CD4-positive, alpha-beta T cell treated with Interleukin-6 for 4 hours (primary cell): ENCODE data around the gene TRPC5OS.

Source experiments
- DNase-seq: peaks from one replicate; pipeline ENCODE4 v3.0.0-alpha.2; 2020; ENCODE audit warnings: mixed read lengths

Gene TRPC5OS

DNA sequence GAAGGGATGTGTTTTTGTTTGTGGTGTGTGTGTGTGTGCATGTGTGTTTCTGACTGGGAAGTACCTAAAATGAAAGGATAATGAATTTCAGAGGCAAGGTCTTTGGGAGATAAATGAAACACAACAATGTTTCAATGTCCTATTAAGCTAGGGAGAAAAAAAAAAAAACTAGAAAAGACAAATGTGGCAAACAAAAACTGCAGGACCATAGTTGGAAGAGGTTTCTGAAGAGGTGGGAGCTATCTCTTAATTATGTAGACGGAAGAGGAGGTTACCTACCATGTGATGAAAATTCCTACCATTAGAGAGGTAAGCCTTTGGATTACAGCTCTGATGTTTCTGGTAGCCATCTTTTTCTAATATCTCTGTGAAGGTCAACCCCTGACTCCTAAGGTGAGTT is at the start of gene TRPC5OS:
TSS of gene TRPC5OS (plus strand) at position 301 of the 400 bp plus-strand sequence. CDS start 25,669 bp downstream, outside the sequence.
- no peak for DNase-seq

DNA sequence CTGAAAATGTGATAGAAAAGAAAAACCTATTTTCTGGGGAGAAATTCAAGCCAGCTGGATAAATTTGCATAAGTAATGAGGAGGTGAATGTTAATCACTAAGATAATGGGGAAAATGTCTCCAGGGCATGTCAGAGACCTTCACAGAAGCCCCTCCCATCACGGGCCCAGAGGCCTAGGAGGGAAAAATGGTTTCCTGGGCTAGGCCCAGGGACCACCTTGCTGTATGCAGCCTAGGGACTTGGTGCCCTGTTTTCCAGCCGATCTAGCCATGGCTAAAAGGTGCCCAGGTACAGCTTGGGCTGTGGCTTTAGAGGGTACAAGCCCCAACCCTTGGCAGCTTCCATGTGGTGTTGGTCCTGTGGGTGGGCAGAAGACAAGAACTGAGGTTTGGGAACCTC is 46.6 kb upstream of the TRPC5OS start:
- no peak for DNase-seq

DNA sequence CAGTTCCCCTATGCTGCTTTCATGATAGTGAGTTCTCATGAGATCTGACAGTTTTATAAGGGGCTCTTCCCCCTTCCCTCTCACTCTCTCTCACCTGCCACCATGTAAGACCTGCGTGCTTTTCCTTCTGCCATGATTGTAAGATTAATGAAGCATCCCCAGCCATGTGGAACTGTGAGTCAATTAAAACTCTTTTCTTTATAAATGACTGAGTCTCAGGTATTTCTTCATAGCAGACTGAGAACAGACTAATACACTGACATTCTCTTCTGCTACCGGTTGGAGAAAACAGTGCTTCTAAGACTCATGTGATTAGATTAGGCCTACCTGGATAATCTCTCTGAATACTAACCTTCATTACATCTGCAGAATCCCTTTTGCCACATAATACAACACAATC is 45.4 kb upstream of the TRPC5OS start:
- DNase-seq: no peak

DNA sequence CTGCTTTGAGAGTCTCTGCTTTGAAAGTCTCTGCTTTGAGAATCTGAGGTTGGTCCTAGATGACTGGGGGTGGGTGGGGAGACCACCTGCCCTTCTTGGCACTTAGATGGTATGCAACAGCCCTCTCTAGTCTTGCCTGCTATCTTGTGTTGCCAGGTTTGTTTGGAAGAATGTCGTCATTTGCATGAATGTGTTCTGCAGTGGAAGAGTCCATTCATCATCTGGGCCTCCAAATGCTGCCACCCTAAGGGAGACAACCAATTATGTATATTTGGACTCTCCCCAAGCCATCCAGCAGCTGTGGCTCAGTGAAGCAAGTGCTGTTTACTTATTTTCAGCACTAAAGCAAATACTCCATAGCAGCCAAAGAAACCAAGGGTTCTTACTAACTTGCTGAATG is 44.6 kb upstream of the TRPC5OS start:
- no peak for DNase-seq

DNA sequence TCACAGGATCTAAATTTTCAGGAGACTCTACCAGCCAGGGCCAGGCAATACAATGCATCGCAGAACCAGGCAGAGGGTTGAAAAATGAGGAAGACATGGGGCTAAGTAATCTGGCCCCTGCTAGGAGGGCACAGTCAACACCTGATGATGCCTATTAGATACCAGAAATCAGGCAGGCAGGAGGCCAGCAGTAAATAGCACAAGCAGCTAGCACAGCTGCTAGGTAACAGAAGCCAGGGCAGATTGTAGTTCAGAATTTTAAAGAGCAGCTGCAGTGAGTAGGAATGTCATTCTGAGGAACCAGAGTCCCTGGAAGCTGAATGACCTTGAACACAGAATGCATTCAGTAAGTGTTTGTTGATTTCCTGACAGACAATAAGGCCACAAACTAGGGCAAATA is 38.8 kb upstream of the TRPC5OS start:
- DNase-seq: no peak

DNA sequence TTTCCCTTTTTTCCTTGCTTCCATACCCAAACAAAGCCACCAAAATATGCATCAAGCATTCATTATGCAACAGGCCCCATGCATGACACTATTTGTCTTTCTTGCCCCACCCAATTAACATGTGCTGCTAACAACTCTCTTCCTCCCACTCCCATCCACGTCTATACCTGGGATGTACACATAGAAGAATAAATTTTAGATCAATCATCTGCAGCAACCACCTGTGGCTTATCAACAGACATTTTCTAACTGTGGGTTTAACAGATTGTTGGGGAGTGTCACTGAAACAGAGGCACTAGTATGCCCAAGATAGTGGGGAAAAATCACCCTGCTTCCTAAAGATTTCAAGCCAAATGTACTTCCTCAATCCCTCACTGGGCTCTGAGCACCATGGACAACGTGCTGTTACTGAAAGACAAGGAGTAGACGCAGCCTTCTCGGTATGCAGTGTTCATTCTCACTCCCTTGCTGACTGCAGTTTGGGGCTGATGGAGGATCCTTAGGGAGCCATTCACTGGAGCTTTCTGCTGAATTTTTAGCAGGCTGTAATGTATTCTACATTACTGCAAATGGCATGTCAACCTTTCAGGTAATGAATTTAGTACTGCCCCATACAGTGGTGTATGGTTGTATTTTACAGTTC is 28.4 kb upstream of the TRPC5OS start:
- no peak for DNase-seq

DNA sequence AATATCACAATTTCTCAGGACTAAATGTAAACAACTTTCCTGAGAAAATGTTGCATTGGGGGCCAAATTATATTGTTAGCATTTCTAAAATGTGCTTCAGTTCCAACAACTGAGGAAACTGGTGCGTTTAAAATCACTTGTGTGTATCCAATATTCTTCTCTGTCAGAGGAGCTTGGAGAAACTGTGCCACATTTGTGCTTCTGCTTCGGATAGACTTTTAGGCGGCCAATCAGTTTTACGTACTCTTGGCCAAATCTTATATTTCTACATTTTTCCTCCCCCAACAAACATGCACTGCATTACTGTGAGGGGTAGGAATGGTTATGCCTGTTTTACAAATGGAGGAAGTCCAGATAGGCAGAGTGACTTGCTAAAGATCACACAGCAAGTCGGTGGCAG is 27.4 kb upstream of the TRPC5OS start:
- no peak for DNase-seq

DNA sequence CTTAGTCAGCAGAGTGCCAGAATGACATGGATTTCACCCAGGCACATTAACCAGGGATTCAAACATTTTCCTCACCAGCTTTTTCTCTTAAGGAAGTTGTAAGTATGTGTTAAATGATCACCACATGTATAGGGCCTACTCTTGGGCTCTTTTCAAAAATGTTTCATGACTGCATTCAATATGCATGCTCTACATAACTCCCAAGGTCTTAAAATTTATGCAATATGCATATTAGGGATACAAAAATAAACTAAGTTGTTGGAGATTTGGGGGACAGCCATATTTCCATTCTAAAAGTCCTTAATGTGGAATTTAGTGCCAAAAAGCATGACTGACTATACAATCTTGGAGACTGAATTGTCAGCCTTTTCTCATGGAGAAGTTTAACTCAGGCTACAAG is 25.0 kb upstream of the TRPC5OS start:
- no peak for DNase-seq

DNA sequence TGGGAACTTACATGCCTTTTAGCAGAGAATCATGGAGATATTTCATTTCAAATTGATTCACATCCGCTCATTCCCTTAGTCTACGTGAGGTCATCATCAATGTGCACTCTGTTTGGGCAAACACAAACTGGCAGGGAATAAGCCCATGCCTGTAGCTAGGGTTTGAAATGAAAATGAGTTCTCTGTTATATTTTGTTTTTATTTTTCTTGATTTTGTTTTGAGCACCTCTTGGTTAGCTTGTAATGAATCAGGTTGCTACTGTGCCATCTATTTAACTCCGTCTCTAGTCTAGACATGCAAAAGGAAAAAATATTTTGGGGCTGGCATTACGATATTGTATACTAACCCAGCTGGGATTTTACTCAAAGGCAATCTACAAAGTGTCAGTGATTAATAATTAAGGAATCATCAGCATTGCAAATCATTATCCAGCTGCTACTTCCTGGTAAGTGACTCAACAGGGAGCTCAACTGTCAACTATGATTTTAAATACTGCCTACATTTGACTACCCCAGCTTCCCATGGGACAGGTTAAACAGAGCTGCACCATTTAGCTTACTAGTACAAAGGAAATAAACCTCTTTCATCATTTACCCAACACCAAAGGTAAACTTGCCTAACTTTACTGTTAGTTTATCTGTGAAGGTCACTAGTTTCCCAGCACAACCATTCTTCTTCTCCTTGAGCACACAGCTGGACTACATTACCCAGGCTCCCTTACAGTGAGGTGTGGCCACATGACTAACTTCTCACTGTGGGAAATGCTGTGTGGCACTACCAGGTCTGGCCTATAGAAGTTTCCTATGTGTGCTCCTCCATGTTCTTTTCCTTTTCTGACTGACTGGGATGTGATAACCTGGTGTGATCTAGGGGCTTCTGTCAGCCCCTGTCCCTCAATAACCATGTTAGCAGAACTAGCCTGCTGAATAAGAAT is 21.2 kb upstream of the TRPC5OS start:
- DNase-seq: no peak

DNA sequence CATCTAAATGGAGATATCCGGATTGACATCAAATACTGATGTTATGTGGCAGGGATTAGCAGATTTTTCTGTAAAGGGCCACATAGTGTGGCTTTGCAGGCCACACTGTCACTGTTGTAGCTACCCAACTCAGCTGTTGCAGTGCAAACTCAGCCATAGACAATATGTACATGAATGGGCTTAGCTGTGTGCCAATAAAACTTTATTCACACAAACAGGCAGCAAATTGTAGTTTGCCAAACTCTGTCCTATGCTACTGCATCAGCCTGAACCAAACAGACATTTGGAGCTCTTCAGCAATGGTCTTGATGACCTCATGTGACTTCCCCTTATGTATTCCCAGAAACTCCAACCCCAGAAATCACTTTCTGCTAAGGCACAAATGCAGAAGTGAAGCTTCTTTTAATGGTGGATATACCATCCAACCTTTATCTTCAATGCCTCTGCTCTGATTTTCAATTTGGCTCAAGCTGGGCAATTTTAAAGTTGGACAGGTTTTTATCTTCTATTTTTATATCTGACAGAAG is 18.4 kb upstream of the TRPC5OS start:
- DNase-seq: no peak

DNA sequence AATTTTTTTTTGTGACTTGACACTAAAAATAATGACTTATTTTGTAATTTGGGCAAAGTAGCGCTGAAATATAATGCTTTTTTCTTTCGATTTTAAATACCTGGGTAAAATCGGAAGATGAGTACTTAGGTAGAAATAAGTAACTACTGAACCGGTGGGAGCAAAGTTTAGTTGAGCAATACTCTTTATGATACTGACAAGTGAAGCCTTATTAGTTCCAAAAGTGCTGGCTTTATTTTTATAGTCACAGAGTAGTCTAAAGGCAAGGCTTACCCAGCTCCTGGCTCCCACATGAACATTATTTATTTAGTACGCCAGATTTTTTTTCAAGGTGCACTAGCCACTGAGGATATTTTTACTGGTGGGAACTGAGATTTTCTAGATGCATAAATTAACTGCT is 14.4 kb upstream of the TRPC5OS start:
- no peak for DNase-seq

DNA sequence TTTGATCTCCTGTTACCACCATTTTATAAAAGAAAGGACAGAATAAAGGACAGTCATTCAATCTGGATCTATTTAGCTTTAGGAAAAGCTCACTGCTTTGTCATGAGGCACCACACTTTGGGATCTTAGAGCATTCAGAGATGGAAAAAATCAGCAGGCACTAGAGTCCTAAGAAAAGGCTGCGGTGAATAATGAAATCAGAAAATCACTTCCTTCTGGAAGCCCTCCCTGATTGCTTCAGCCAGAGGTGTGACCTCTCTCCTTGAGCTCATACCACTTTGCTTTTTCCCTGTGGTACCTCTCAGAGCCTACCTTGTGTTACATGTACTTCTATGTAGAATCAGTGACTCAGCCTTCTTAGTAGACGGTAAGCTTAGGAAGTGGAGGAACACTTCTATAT is 8.7 kb upstream of the TRPC5OS start:
- DNase-seq: no peak

DNA sequence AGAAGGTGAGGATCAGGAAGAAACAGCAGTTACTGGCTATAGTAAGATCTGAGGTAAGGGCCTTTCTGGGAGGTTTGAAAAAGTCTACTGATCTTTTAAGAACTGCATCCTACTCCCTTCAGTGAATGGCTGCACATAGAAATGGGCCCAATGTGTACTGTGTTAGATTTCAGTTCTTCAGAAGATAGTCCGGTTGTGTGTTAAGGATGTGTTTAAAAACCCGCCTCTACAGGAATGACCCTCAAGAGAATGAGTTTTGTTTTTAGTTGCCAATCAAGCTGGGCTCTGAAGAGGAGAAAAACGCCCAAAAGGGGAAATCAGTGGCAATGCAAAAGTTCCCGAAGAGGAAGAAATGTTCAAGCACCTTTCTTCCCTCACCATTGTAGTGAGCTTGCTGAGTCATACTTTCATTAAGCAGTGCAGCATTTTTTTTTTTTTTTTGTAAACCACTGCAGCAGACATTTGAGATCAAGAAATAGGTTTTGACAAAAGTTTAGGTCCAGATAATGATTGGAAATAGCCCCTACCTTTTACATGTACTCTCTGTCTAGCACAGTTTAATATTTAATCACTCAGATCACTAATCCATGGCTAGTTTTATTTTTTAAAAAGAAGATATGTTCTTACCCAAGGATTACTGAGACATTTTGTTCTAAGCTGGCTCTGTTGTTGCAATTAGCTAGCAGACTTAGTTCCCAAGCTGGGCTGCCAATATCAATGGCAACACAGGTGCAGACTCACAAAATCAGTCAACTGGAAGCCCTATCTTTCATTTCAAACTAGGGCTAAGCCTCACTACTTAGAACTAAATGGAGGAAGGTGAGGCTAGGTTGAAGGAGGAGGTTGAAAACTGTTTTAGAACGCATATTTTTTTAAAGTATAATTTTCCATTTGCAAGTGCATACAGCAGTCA is 7.0 kb upstream of the TRPC5OS start:
- no peak for DNase-seq

DNA sequence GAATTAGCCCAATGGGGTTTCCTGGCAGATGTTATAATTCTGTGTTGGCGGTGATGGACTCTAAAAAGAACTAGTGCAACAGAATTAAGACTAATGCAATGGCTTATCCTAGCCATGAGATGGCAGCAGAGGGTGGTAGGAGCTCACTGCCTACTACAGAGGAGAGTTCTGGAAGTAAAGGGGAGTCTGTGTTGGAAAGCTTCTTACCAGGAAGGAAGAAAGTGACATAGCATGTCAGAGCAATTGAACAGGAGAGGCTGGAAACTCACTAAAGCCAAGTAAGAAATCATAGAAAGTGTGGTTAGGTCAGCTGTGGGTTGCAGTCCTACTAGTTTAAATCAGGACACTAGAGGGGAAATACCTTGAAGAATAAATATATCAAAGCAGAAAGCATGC is 6.3 kb upstream of the TRPC5OS start:
- DNase-seq: peak; percentile 14

DNA sequence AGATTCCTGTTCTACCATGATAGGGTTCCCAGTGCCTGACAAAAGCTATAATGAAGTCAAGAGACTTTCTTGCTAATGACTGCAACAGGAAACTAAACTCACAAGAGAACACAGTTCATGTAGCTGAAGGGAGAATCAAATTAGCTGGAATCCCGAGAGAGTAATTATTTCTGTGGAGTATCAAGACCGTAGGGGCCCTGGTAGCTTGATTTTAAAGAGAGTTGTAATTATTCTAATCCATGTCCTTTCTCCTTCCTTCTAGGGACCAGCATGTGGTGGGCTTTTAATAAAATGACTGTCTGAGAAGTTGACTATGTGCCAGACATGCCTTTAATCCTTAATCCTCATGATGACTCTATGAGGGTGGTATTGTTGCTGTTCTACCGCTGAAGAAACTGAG is 1.7 kb upstream of the TRPC5OS start:
- DNase-seq: no peak

DNA sequence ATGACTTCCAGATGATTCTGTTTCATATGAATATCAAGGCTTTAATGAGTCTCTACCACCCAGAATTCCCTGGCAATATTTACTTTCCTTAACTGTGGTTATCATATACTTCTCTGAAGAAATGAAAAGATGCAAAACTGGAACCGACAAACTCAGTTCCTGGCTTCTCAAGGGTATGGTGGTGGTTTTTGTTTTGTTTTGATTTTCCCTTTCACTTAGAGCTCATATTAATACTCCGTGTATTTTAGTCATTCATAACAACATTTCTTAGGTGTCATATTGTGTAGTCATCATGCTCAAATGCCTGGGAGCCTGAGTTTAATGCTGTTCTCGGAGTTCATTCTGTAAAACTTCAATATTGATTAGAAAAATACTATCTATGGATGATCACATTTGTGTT is 665 bp downstream of the TRPC5OS start:
- no peak for DNase-seq

DNA sequence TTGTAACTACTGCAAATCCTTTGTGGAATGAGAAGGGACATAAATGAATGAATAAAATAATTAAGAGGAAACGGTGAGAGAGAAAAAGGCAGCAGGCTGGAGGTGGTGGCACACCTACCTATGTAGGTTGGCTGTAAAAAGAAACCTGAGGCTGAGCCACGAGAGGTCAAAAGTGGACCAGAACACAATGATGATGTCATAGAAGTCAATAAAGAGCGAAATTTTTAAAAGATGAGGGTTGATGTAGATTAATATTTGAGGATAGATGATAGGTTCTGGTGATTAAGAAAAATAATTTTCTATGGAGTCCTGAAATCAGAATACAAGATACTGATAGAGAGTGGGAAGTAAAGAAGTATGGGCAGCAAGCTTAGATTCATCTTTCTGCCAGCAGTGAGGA is 1.7 kb downstream of the TRPC5OS start:
- no peak for DNase-seq

DNA sequence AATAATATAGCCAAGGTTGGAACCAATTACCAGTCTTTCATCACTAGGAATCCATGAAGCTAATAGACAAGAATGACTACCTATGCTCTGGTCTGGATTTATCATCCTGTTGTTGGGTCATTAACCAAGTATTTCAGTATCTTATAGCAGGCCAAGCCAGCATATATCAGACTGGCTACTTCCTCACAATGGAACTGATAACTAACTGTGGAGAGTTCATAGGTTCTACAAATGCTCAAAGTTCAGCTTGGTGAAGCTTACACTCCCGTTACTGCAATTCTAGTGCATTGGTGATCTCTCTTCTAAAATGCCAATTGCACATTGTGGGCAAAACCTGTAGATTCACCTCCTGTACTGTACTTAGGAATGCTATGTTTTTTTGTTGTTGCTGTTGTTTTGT is 4.8 kb downstream of the TRPC5OS start:
- DNase-seq: no peak

DNA sequence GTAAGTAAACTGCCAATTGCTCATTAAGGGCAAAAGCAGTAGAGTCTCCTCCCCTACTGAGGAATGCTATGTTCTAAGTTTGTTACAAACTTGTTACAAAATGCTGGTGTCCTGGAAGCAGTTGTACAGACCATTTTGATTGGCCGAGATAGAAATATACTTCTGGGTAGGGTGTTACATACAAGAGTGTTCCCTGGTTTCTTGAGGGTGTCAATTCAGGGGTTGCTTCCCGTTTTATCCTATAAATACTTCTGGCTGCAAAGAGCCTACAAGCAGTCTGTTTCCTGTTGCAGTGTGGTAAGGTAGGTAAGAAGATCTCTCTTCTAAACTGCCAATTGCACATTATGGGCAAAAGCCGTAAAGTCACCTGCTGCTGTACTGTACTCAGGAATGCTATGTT is 5.7 kb downstream of the TRPC5OS start:
- no peak for DNase-seq

DNA sequence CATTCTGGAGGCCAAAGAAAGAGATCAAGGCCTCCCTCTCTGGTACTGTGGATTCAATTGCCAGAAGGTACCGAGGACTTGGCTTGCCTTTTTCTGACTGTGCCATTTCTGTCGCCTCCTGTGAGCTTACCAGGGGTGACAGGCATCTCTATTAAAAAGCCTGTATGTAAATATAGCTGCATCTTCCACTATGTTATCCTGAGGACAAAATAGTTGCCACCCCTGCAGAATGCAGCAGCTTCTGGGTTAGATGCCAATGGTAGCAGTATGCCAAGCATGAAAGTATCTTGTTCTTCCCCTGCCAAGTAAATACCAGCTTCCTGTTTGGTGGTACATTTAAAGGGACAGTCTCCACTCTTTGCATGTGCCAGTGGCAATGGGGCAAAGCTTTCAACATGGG is 10.7 kb downstream of the TRPC5OS start:
- DNase-seq: no peak

DNA sequence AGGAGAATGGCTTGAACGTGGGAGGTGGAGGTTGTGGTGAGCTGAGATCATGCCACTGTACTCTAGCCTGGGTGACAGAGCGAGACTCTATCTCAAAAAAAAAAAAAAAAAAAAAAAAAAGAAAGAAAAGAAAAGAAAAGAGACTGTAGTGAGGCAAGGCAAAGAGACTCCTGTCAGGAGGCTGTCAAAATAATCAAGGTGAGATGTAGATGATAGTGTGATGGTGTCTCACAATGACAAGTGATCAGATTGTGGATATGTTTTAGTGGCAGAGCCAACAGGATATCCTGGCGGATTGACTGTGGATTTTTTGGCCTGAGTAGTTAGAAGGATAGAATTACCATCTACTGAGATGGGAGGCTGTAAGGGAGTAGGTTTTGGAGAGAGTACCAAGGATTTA is 12.6 kb downstream of the TRPC5OS start:
- no peak for DNase-seq

DNA sequence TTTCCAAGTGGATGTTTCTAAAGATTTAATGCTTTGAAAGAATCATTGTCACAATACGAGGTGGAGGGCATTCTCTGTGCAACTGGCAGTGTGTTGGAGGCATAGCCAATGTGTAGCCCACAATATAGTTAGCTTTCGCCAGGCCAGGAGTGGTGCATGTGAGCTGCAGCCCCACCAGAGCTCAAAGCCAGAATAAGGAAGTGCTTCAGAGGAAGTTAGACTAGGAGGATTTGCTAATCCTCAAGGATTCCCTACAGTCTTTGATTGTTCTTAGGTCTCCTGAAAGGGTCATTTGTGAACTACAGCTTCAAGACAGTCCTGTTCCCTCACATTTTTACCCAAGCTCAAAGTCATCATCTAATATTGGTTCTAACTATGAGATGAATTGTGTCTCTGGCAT is 16.4 kb downstream of the TRPC5OS start:
- DNase-seq: no peak

DNA sequence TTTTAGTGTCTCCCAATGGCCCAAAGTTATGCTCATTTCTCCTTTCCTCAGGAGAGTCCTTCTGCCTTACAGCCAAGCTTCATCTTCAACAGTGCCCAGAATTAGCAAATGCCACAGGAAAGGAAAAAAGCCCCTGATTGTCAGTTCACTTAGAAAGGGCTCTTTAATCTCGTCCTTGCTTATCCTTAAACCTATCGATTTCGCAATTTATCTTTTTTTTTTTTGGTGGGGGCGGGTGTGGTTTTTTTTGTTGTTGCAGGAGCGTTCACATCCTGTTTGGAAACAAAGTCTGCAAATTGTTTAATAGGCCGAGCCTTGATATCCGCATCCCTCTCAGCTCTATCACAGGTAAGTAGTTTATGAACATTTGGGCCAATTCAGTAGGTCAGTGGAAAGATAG is 20.2 kb downstream of the TRPC5OS start:
- DNase-seq: no peak
